Suppressor macrophage treated with lipopolysaccharide for 4 hours (primary cell): Measurements from ENCODE around the gene KDELR3.
A peak's percentile ranks its signal among the peaks of the same experiment; 100 is the strongest.

Experiments used
- DNase-seq: peaks from one replicate; pipeline ENCODE4 v3.0.0-alpha.2; 2020

The KDELR3 gene

GRCh38 chr22:38484244-38484643, 16.3 kb downstream of the KDELR3 start:
- no peak for DNase-seq

- DNase-seq = no peak
These were observed 17.9 kb downstream of the KDELR3 start for GRCh38 chr22:38485783-38486182.

- DNase-seq = no peak
These were observed 20.1 kb downstream of the KDELR3 start for GRCh38 chr22:38487946-38488345.

GRCh38 chr22:38489142-38489541, 21.2 kb downstream of the KDELR3 start:
- no peak for DNase-seq

- DNase-seq = no peak
These were observed 21.8 kb downstream of the KDELR3 start for GRCh38 chr22:38489561-38490145.

GRCh38 chr22:38490475-38490874, 22.6 kb downstream of the KDELR3 start:
- no peak for DNase-seq

GRCh38 chr22:38490915-38491314, 23.0 kb downstream of the KDELR3 start:
- no peak for DNase-seq

- DNase-seq = no peak
These were observed 23.9 kb downstream of the KDELR3 start for GRCh38 chr22:38491707-38492348.

GRCh38 chr22:38494498-38494897, 26.6 kb downstream of the KDELR3 start:
- no peak for DNase-seq

- DNase-seq = no peak
These were observed 27.0 kb downstream of the KDELR3 start for GRCh38 chr22:38494939-38495338.

- no peak for DNase-seq
These were observed 30.0 kb downstream of the KDELR3 start for GRCh38 chr22:38497869-38498268.

GRCh38 chr22:38501797-38502672, 34.1 kb downstream of the KDELR3 start:
- DNase-seq = no peak

GRCh38 chr22:38503021-38503420, 35.1 kb downstream of the KDELR3 start:
- no peak for DNase-seq

GRCh38 chr22:38504731-38505540, 37.0 kb downstream of the KDELR3 start:
- DNase-seq = peak; percentile 73

- DNase-seq = peak; percentile 66
These were observed 37.7 kb downstream of the KDELR3 start for GRCh38 chr22:38505541-38506117.

GRCh38 chr22:38506118-38506962, 38.4 kb downstream of the KDELR3 start, which contains the start of gene DDX17:
Gene DDX17 (minus strand): TSS chr22:38506311.
- peak; percentile 98 for DNase-seq

- peak; percentile 25 for DNase-seq
These were observed 42.6 kb downstream of the KDELR3 start for GRCh38 chr22:38510416-38510970.

GRCh38 chr22:38513063-38513462, 45.2 kb downstream of the KDELR3 start:
- no peak for DNase-seq

- no peak for DNase-seq
These were observed 50.7 kb downstream of the KDELR3 start for GRCh38 chr22:38518620-38519019.

GRCh38 chr22:38519453-38520250, 51.8 kb downstream of the KDELR3 start:
- no peak for DNase-seq
